ENCODE data around the gene PSMD12. TPM values are rescaled to one million over a fixed set of nuclear protein-coding genes. Genes with fewer than 3 reads are reported as not detected.

PSMD12 gene
- total RNA-seq, 1 donor from 2014 or later, result 47.0 TPM

Other genes starting within 250 kb of the PSMD12 start
- 35.4 TPM for gene HELZ, start 121.4 kb downstream of the PSMD12 start, total RNA-seq
- gene PITPNC1, start 10.7 kb upstream of the PSMD12 start, total RNA-seq, result 11.0 TPM